ENCODE results near the gene SRSF9. TPM values are rescaled to one million over a fixed set of nuclear protein-coding genes. Genes with fewer than 3 reads are reported as not detected.
"Not testable (repeated sequence)": the region's sequence is repeated elsewhere in the genome, so short reads cannot be mapped to it uniquely, and the experiment has no call there.

The SRSF9 gene
- total RNA-seq, result 10 to 100 TPM; 25.4 to 54.7 (median 32.0) TPM
- polyA plus RNA-seq, result 10 to 100 TPM; 29.8 to 42.9 TPM
- long read RNA-seq, donor 1, transcript SRSF9-201 (4 exons, 1,201 nt), result major isoform, 34 of 42 reads
- long read RNA-seq, donor 1, partial matches to known transcripts, result 0 of 42 reads
- long read RNA-seq, donor 1, other reads (novel, unspliced or antisense), result 7 of 42 reads
- long read RNA-seq, donor 2, transcript SRSF9-201 (4 exons, 1,201 nt), result major isoform, 33 of 41 reads
- long read RNA-seq, donor 2, partial matches to known transcripts, result 0 of 41 reads
- long read RNA-seq, donor 2, other reads (novel, unspliced or antisense), result 6 of 41 reads
- long read RNA-seq, donor 3, partial matches to known transcripts, result 0 of 3 reads
- long read RNA-seq, donor 3, other reads (novel, unspliced or antisense), result 0 of 3 reads

GRCh38 chr12:120469450-120470149 lies at the start of gene SRSF9:
TSS of gene SRSF9 (minus strand) at chr12:120469748. CDS start at chr12:120469609, 139 bp downstream.
- Histone ChIP-seq H3K4me3 (peak within 1 kb of the TSS; percentile 70 to 99 (median 92)), H3K4me1 (peaks cover 2 to 56% (median 36%) of the 10 kb centered on the region in 9 donors), H3K27ac (peak within 1 kb of the TSS; percentile 70 to 97 (median 95)), H3K9me3 (no peaks in the 10 kb centered on the region), H3K27me3 (no peaks in the 10 kb centered on the region), H3K36me3 (peaks cover 0 to 32% (median 11%) of the 10 kb centered on the region in 9 donors)
- TF ChIP-seq CTCF (IDR thresholded peaks at IDR 0.05), result peak; percentile 86 to 99 (median 96)
- WGBS, 2 donors, result 0% methylated on average over 88 of the region's 88 CpGs
- intact Hi-C loops (cut with DNase I), result no loop called here
- peak; percentile 92 to 98 (median 98) for ATAC-seq
- DNase-seq, result peak; percentile 95 to 98

GRCh38 chr12:120519324-120519723 lies 49.8 kb upstream of the SRSF9 start:
- H3K4me1 ChIP-seq; ATAC-seq; H3K4me3 ChIP-seq; H3K27me3 ChIP-seq; intact Hi-C loops (cut with DNase I); H3K9me3 ChIP-seq; DNase-seq; H3K27ac ChIP-seq: not testable (repeated sequence)
- 97 to 98% methylated on average over 8 of the region's 8 CpGs for WGBS, 2 donors
- H3K36me3 ChIP-seq, result peaks cover 0 to 91% (median 26%) of the 10 kb centered on the region in 9 donors

DNA sequence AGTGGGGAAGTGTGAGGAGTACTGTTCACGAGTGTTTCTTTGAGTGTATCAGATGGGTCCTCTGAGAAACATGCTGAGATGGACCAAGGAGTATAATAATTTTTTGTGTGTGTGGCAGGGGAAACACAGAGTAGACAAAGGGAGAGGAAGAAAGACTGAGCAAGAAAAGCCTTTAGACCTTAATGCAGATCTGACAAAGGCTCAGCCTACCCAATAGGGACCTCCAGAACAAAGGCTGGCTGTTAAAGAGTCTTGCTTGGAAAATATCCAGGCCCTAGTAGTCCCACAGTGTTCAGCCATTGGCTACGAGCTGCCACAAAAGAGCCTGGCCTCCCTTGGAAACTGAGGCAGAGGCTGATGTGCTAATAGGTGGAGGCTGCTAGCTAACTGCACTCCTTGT lies 45.9 kb upstream of the SRSF9 start:
- ATAC-seq (no peak), DNase-seq (no peak)
- no peak for TF ChIP-seq CTCF (IDR thresholded peaks at IDR 0.05)
- Histone ChIP-seq H3K4me3 (no peak overlapping the region), H3K27ac (no peak overlapping the region), H3K9me3 (no peaks in the 10 kb centered on the region), H3K36me3 (peaks cover 0 to 97% (median 23%) of the 10 kb centered on the region in 9 donors), H3K27me3 (no peaks in the 10 kb centered on the region), H3K4me1 (no peaks in the 10 kb centered on the region)
- WGBS, 2 donors, result 81 to 91% methylated on average over 2 of the region's 2 CpGs
- intact Hi-C loops (cut with DNase I), result no loop called here

GRCh38 chr12:120514002-120514401 lies 44.5 kb upstream of the SRSF9 start:
- ATAC-seq, result no peak
- Histone ChIP-seq H3K27me3 (no peaks in the 10 kb centered on the region), H3K36me3 (peaks cover 0 to 97% (median 34%) of the 10 kb centered on the region in 9 donors), H3K4me1 (no peaks in the 10 kb centered on the region), H3K27ac (no peak overlapping the region), H3K9me3 (no peaks in the 10 kb centered on the region), H3K4me3 (no peak overlapping the region)
- 88 to 89% methylated on average over 7 of the region's 7 CpGs for WGBS, 2 donors
- intact Hi-C loops (cut with DNase I), result no loop called here
- no peak for TF ChIP-seq CTCF (IDR thresholded peaks at IDR 0.05)
- DNase-seq, result no peak

Data from heart right ventricle (tissue), 16 donors.